Liver (tissue), 9 donors: ENCODE measurements around the gene GPA33. TPM values are rescaled to one million over a fixed set of nuclear protein-coding genes. Genes with fewer than 3 reads are reported as not detected.

Source experiments
- DNase-seq: peaks from one replicate; pipeline ENCODE4 v3.0.0-alpha.2; 2017; ENCODE audit warnings: low spot score
- H3K27ac ChIP-seq, 2 donors: one replicate each; pipeline ENCODE4 v1.7.0; 2013; ENCODE audit warnings: inconsistent platforms in 2 of 2, low read length in 2 of 2, control low read depth in 1 of 2, low read depth in 1 of 2, mild to moderate bottlenecking in 1 of 2
- H3K27me3 ChIP-seq, 4 donors: one replicate each; pipeline versions ENCODE4 v1.6.1 to v1.7.0; 2013; ENCODE audit warnings: low read length in 3 of 4, inconsistent platforms in 1 of 4, mild to moderate bottlenecking in 1 of 4, moderate library complexity in 1 of 4; ENCODE audit not compliant: control insufficient read depth in 4 of 4, insufficient read depth in 4 of 4
- H3K36me3 ChIP-seq, 4 donors: one replicate each; pipeline versions ENCODE4 v1.6.1 to v1.7.0; 2013; ENCODE audit warnings: low read length in 3 of 4, mild to moderate bottlenecking in 3 of 4, low read depth in 1 of 4, moderate library complexity in 1 of 4; ENCODE audit not compliant: control insufficient read depth in 4 of 4, insufficient read depth in 3 of 4
- H3K4me1 ChIP-seq, 4 donors: one replicate each; pipeline versions ENCODE4 v1.6.1 to v1.7.0; 2013; ENCODE audit warnings: low read length in 3 of 4, mild to moderate bottlenecking in 3 of 4, moderate library complexity in 1 of 4; ENCODE audit not compliant: control insufficient read depth in 4 of 4, insufficient read depth in 4 of 4
- H3K4me3 ChIP-seq, 3 donors: one replicate each; pipeline versions ENCODE4 v1.6.1 to v1.7.0; 2013; ENCODE audit warnings: low read length in 3 of 3, control low read depth in 1 of 3, low read depth in 1 of 3, mild to moderate bottlenecking in 1 of 3
- H3K9ac ChIP-seq, 2 donors: one replicate each; pipeline ENCODE4 v1.7.0; 2013; ENCODE audit warnings: low read length in 2 of 2, mild to moderate bottlenecking in 2 of 2, moderate library complexity in 2 of 2, control low read depth in 1 of 2, low read depth in 1 of 2
- H3K9me3 ChIP-seq, 4 donors: one replicate each; pipeline versions ENCODE4 v1.6.1 to v1.7.0; 2013; ENCODE audit warnings: low read length in 3 of 4; ENCODE audit not compliant: control insufficient read depth in 4 of 4
- EGR1 ChIP-seq, 2 donors: IDR thresholded peaks; 2 replicates each; pipeline ENCODE4 v1.6.1; 2016 to 2018; ENCODE audit warnings: antibody characterized with exemption in 2 of 2, low read depth in 2 of 2
- FOXA1 ChIP-seq: IDR thresholded peaks from 2 replicates; pipeline ENCODE4 v1.6.1; 2016; ENCODE audit warnings: antibody characterized with exemption
- FOXA2 ChIP-seq: IDR thresholded peaks from 2 replicates; pipeline ENCODE4 v1.6.1; 2016; ENCODE audit warnings: antibody characterized with exemption
- GABPA ChIP-seq, 2 donors: IDR thresholded peaks in 1 of 2; conservative IDR thresholded peaks in 1 of 2; 2 replicates each; pipeline ENCODE4 v1.6.1; 2016; ENCODE audit warnings: antibody characterized with exemption in 2 of 2, mild to moderate bottlenecking in 1 of 2, moderate library complexity in 1 of 2
- HNF4G ChIP-seq: IDR thresholded peaks from 2 replicates; pipeline ENCODE4 v1.6.1; 2016; ENCODE audit warnings: antibody characterized with exemption
- JUND ChIP-seq, 2 donors: IDR thresholded peaks; 2 replicates each; pipeline ENCODE4 v1.6.1; 2016; ENCODE audit warnings: antibody characterized with exemption in 2 of 2
- RAD21 ChIP-seq, 2 donors: IDR thresholded peaks; 2 replicates each; pipeline ENCODE4 v1.6.1; 2016; ENCODE audit warnings: antibody characterized with exemption in 2 of 2, mild to moderate bottlenecking in 2 of 2
- SP1 ChIP-seq: IDR thresholded peaks from 2 replicates; pipeline ENCODE4 v1.6.1; 2018; ENCODE audit warnings: antibody characterized with exemption, mild to moderate bottlenecking
- YY1 ChIP-seq: IDR thresholded peaks from 2 replicates; pipeline ENCODE4 v1.6.1; 2016; ENCODE audit warnings: antibody characterized with exemption, mild to moderate bottlenecking
- WGBS: extraction: QIAGEN DNeasy Blood & Tissue Kit; methylation state at CpG from one replicate; pipeline ENCODE4 v1.1.7; 2013; 5-methylcytosine and 5-hydroxymethylcytosine counted together
- polyA plus RNA-seq, 2 donors: library from polyadenylated mRNA; stranded (reverse) in 1 of 2; unstranded in 1 of 2; fragments of 200-250 nt in 1 of 2; fragments of >200 nt in 1 of 2; fragmentation: Nextera tagmentation in 1 of 2; extraction: Ambion mirVana in 1 of 2; gene quantifications; one replicate each; pipeline versions ENCODE4 v1.2.1 to v1.2.3, GENCODE V29; 2013 to 2015
- total RNA-seq, 2 donors: library from RNA; depleted of rRNA; stranded (reverse); fragments of >200 nt; gene quantifications; one replicate each; pipeline ENCODE4 v1.2.3, GENCODE V29; 2014
- TF ChIP-seq, protein P1 (sequence below): IDR thresholded peaks from 2 replicates; pipeline ENCODE4 v1.6.1; 2016; ENCODE audit warnings: antibody characterized with exemption
- TF ChIP-seq, protein P2 (sequence below): fragments of 150-350 bp; IDR thresholded peaks from 2 replicates; pipeline ENCODE4 v1.5.1; 2017; ENCODE audit warnings: improper control_type of control experiment, low read depth, low read length; ENCODE audit not compliant: missing input control
- TF ChIP-seq, protein P3 (sequence below): IDR thresholded peaks from 2 replicates; pipeline ENCODE4 v1.6.1; 2016; ENCODE audit warnings: antibody characterized with exemption, mild to moderate bottlenecking
- TF ChIP-seq, protein P4 (sequence below): IDR thresholded peaks from 2 replicates; pipeline ENCODE4 v1.6.1; 2016; ENCODE audit warnings: antibody characterized with exemption
- donor health status: healthy.
- donor health status: healthy.
- donor health status: healthy.
- donor health status: healthy.
- donor health status: healthy.

The GPA33 gene
- total and polyA plus RNA-seq, 4 donors = 0.03 to 0.19 (median 0.08) TPM; not detected in 1

DNA sequence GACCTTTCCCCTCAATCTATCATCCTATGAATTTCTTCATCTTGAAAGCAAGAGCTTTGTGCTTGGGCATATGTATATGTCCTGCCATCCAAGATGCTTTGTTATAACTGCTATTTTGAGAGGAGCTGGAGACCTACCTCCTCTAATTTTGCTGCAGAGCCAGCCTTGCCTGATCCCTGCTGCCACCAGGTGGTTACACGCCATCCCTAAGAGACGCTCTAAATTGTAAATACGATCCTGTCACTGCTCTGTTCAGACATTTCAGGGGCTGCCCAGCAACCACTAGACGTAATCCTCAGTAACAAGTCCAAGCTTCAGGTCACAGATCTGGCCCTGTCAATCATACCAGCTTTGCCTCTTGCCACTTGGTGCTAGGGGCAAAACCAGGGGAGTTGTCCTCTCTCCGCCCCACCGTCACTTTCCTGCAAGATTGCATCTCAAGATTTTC, 32.9 kb downstream of the GPA33 start:
- WGBS = 43% methylated on average over 6 of the region's 6 CpGs
- no peak overlapping the region for H3K4me3 ChIP-seq
- no peaks in the 10 kb centered on the region for H3K9me3 ChIP-seq
- no peaks in the 10 kb centered on the region for H3K27me3 ChIP-seq
- peaks cover 0 to 5% (median 1%) of the 10 kb centered on the region in 4 donors for H3K4me1 ChIP-seq
- no peak for DNase-seq
- TF ChIP-seq, protein P1, sequence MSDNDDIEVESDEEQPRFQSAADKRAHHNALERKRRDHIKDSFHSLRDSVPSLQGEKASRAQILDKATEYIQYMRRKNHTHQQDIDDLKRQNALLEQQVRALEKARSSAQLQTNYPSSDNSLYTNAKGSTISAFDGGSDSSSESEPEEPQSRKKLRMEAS = no peak
- TF ChIP-seq JUND (IDR thresholded peaks at IDR 0.05) = no peak
- TF ChIP-seq, protein P2, sequence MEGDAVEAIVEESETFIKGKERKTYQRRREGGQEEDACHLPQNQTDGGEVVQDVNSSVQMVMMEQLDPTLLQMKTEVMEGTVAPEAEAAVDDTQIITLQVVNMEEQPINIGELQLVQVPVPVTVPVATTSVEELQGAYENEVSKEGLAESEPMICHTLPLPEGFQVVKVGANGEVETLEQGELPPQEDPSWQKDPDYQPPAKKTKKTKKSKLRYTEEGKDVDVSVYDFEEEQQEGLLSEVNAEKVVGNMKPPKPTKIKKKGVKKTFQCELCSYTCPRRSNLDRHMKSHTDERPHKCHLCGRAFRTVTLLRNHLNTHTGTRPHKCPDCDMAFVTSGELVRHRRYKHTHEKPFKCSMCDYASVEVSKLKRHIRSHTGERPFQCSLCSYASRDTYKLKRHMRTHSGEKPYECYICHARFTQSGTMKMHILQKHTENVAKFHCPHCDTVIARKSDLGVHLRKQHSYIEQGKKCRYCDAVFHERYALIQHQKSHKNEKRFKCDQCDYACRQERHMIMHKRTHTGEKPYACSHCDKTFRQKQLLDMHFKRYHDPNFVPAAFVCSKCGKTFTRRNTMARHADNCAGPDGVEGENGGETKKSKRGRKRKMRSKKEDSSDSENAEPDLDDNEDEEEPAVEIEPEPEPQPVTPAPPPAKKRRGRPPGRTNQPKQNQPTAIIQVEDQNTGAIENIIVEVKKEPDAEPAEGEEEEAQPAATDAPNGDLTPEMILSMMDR = peak; percentile 57
- no peak for TF ChIP-seq GABPA (IDR thresholded peaks at IDR 0.05 in 1 of 2, conservative IDR thresholded peaks at IDR 0.05 in 1 of 2)
- TF ChIP-seq RAD21 (IDR thresholded peaks at IDR 0.05) = peak; percentile 92 to 95
- no peak for TF ChIP-seq HNF4G
- TF ChIP-seq FOXA1 = no peak
- no peak for TF ChIP-seq EGR1 (IDR thresholded peaks at IDR 0.05; ENCODE audit: low read depth in 2 of 2)
- H3K27ac ChIP-seq = no peak overlapping the region
- H3K36me3 ChIP-seq = no peaks in the 10 kb centered on the region
- H3K9ac ChIP-seq = no peak overlapping the region

DNA sequence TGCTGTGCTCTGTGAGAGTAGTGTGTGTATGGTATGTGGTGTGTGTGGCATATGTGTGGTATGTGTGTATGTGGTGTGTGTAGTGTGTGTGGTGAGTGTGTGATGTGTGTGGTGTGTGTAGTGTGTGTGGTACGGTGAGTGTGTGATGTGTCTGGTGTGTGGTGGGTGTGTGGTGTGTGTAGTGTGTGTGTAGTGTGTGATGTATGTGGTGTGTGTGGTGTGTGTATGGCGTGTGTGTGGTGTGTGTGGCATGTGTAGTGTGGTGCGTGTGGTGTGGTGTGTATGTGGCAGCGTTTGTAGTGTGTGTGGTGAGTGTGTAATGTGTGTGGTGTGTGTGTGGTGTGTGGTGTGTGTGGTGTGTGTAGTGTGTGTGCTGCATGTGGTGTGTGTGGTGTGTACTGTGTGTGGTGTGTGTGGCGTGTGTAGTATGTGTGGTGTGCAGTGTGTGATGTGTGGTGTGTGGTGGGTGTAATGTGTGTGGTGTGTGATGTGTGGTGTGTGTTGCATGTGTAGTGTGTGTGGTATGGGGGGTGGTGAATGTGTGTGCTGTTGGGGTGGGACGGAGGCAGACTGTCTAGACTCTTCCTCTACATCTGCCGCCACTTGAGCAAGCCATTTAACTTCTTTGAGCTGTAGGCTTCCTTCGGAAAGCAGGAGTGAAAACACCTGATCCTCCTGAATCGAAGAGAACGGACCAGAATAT, 33.5 kb downstream of the GPA33 start:
- no peak for DNase-seq
- H3K27me3 ChIP-seq = no peaks in the 10 kb centered on the region
- TF ChIP-seq EGR1 (IDR thresholded peaks at IDR 0.05; ENCODE audit: low read depth in 2 of 2) = no peak
- no peak for TF ChIP-seq SP1
- TF ChIP-seq, protein P1 = no peak
- TF ChIP-seq, protein P2 = no peak
- no peak for TF ChIP-seq YY1
- TF ChIP-seq, protein P3, sequence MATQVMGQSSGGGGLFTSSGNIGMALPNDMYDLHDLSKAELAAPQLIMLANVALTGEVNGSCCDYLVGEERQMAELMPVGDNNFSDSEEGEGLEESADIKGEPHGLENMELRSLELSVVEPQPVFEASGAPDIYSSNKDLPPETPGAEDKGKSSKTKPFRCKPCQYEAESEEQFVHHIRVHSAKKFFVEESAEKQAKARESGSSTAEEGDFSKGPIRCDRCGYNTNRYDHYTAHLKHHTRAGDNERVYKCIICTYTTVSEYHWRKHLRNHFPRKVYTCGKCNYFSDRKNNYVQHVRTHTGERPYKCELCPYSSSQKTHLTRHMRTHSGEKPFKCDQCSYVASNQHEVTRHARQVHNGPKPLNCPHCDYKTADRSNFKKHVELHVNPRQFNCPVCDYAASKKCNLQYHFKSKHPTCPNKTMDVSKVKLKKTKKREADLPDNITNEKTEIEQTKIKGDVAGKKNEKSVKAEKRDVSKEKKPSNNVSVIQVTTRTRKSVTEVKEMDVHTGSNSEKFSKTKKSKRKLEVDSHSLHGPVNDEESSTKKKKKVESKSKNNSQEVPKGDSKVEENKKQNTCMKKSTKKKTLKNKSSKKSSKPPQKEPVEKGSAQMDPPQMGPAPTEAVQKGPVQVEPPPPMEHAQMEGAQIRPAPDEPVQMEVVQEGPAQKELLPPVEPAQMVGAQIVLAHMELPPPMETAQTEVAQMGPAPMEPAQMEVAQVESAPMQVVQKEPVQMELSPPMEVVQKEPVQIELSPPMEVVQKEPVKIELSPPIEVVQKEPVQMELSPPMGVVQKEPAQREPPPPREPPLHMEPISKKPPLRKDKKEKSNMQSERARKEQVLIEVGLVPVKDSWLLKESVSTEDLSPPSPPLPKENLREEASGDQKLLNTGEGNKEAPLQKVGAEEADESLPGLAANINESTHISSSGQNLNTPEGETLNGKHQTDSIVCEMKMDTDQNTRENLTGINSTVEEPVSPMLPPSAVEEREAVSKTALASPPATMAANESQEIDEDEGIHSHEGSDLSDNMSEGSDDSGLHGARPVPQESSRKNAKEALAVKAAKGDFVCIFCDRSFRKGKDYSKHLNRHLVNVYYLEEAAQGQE = no peak
- TF ChIP-seq, protein P4, sequence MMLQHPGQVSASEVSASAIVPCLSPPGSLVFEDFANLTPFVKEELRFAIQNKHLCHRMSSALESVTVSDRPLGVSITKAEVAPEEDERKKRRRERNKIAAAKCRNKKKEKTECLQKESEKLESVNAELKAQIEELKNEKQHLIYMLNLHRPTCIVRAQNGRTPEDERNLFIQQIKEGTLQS = no peak
- no peak for TF ChIP-seq GABPA (IDR thresholded peaks at IDR 0.05 in 1 of 2, conservative IDR thresholded peaks at IDR 0.05 in 1 of 2)
- TF ChIP-seq JUND (IDR thresholded peaks at IDR 0.05) = no peak
- TF ChIP-seq HNF4G = no peak
- TF ChIP-seq FOXA2 = no peak
- no peak for TF ChIP-seq RAD21 (IDR thresholded peaks at IDR 0.05)

More for the DNA sequence above, 33.5 kb downstream of the GPA33 start:
- WGBS = 63% methylated on average over 10 of the region's 10 CpGs
- Histone ChIP-seq H3K36me3 (no peaks in the 10 kb centered on the region), H3K27ac (no peak overlapping the region), H3K9me3 (no peaks in the 10 kb centered on the region), H3K4me3 (no peak overlapping the region), H3K9ac (no peak overlapping the region), H3K4me1 (peaks cover 0 to 5% (median 1%) of the 10 kb centered on the region in 4 donors)
